Activated CD4-positive, alpha-beta T cell treated with anti-CD3 and anti-CD28 coated beads, Interleukin-2, amount 50 U/mL, for 48 hours (primary cell): ENCODE data around the gene CAMSAP1.

Experiments
- DNase-seq, 2 experiments: peaks; one replicate each; pipeline ENCODE4 v3.0.0-alpha.2; 2020

The CAMSAP1 gene

DNA sequence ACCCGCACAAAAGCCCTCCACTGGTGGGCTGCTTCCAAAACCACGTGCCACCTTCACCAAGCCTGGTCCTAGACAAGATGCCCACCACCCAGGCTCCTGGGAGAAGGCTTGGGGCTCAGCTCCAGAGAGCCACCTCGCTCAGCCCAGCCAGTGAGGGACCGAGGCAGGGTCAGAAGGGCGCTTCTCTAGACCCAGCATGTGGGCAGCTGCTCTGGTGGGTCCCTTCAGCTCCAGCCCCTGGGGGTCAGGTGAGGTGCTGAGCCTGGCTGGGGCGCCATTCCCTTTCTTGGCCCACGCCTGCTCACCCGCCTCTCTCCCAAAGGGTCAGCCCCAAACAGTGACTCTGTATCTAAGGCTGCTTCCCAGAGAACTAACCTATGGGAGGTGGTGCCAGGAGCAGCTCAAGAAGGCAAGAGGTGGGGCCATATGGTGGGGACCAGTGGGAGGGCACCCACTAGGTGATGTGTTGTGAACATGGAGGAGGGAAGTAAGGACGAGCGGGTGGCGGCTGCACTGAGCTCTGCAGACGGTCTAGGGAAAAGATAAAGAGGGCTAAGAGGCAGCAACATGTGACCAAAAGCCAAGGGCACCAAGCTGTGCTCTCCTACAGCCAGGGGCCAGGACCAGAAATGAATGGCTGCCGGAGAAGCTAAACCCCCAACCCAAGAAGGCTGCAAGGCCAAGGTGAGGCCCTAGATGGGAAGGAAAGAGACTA, 79.3 kb downstream of the CAMSAP1 start:
- no peak for DNase-seq

- DNase-seq = no peak
These were observed 80.0 kb downstream of the CAMSAP1 start for GRCh38 chr9:135827301-135827700.

- DNase-seq = no peak
These were observed 81.2 kb downstream of the CAMSAP1 start for GRCh38 chr9:135826188-135826545.

DNA sequence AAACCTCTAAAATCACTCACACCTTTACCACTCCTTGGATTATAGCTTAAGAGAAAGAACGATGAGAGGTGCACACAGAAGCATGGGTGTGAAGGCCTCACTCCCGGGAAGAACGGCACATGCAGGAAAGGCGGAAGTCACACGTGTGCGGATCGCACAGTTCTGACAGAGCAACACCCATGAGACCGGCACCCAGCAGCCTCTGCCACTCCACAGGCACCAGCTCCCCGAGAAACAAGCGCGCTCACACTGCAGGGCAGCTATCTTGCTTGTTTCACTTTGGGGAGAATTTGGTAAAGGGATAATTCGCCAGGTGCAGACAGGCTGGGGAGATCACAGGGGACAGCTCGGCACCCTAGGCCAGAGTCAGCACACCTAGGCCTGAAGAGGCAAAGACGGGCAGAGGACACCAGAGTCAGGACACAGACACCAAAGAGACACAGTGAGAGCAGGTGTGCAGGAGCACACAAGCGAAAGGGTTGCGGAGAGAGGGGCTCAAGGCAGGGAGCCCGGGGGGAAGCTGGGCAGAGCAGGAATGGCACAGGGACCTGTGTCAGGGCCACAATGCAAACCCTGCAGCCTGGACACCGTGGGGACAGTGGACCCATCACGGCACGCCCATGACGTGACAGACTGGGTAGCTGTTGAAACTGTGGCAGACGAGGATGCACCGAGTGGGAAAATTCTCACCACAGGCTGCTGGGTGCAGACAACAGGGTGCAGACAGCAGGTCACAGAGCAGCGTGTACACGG, 81.7 kb downstream of the CAMSAP1 start:
- DNase-seq = no peak

DNA sequence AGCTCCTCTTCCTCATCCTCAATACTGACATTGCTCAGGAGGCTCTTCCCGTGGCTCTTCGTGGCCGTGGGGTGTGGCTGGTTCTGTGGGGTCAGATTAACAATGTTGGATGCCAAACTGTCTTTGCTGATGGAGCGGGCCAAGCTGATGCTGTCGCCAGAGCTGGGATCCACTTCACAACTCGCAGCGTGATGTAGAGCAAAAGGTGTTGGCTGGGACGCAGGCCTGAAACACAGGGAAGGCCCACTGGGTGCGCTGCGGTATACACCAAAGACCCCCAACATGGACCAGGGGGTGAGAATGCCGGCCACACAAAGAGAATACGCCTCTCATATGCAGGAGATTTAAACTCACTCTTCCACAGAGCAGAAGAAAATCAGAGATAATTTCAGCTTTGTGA, 84.3 kb downstream of the CAMSAP1 start:
- DNase-seq = no peak

GRCh38 chr9:135822374-135822755, 85.0 kb downstream of the CAMSAP1 start:
- DNase-seq = no peak

- DNase-seq = no peak
These were observed 85.5 kb downstream of the CAMSAP1 start for GRCh38 chr9:135821733-135822373.

DNA sequence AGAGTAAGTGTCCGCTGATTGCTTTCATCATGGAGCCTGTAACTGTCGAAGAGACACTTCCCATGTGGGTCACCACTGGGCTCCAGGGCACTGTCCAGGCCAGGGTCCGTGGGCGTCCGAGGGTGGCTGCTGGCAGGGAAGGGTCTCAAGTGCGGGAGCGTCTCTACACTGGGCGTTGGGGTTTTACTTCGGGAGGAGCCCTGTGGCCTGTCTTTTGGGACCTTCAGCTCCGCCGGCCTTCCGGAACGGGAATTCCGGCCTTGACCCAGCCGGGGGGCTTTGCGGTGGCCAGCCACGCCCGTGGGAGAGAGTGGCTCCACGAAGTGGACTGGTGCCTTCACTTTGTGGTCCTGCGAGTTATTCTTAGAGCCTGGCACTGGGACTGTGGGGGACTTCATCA, 86.2 kb downstream of the CAMSAP1 start:
- DNase-seq = no peak

DNA sequence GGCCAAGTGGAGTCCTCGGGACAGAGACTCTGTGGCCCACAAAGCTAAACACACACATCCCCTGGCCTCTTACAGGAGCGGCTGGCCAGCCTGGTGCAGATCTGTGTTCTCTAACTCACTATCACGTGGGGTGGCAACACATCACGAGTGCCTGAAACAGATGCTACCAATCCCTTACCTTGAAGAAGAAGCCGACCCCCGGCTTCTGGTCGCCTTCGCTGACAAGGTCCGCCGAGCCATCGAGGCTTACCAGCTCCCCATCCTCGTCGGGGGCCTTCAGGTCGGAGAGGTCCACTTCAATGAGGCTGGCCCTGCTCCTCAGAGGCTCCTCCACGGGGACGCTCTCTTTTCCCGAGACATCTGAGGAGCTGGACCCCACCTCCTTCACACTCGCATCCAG, 86.7 kb downstream of the CAMSAP1 start:
- no peak for DNase-seq

DNA sequence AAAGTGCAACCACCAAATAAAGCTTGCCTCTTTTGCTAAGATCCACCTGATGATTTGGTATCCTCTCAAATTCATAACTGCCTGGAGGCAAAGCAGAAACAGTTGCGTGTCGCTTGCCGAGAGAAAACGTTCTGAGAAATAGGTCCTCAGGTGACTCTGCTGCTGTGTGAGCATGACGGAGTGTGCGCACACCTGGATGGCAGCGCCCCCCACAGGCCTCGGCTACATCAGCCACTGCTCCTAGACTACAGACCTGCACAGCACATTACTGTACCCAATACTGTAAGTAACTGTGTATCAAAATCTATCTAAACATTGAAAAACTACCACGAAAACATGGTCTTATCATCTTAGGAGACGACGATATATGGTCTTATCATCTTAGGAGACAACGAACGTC, 87.4 kb downstream of the CAMSAP1 start:
- no peak for DNase-seq

- DNase-seq = no peak
These were observed 88.4 kb downstream of the CAMSAP1 start for GRCh38 chr9:135818718-135819475.

DNA sequence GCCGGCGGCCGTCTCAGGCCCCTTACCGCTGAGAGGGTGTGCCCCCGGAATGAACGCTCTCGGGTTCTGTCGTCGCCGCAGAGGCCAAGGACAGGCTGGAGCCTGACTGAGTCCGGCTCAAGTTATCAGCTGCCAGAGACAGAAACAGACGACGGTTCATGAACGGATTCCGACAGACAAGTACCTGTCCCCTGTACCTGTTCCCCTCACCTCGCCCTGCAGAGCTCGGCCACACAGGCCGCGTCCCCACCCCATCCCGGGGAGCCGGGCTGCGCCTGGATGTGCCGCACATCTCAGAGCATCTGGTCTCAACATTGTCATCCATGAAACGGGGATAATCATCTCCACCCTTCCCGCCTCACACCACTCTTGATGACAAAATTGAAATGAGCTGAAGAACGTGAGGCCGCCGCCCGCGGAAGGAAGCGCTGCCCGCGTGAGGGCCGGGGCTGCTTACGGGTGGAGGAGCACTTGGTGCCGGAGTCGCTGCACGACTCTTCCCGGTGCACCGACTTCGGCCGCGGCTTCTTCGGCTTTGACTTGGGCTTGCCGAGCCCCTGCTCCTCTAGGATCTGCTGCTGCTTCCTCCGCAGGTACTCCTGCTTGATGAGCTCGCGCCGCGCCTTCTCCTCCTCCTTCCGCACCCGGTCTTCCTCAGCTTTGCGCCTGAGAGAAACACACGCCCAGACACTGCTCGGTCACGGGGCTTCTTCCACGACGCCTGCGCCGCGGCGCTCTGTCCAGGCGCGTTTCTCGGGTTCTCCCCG, 89.2 kb downstream of the CAMSAP1 start:
- DNase-seq = no peak

- no peak for DNase-seq
These were observed 90.7 kb downstream of the CAMSAP1 start for GRCh38 chr9:135816651-135816970.

- DNase-seq = no peak
These were observed 91.3 kb downstream of the CAMSAP1 start for GRCh38 chr9:135815830-135816650.

DNA sequence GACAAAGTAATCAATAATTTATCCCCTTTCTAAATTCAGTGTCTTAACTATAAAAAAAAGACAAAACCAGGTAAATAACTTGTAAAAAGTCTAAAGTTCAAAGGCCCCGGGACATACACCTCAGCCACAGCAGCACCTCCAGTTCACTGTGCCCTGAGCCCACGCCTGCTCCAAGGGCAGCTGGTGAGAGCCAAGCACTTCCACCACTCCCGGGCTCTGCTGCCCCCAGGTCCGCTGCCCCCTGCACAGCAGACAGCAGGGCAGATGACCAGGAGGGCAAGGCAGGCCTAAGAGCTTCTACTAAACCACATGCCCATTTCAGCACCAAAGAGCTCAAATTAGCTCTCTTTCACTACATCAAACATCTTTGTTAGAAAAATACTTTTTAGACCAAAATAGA, 91.9 kb downstream of the CAMSAP1 start:
- no peak for DNase-seq

GRCh38 chr9:135814421-135815095, 92.8 kb downstream of the CAMSAP1 start:
- DNase-seq = no peak

- no peak for DNase-seq
These were observed 93.6 kb downstream of the CAMSAP1 start for GRCh38 chr9:135813671-135814290.

- no peak for DNase-seq
These were observed 94.4 kb downstream of the CAMSAP1 start for GRCh38 chr9:135812961-135813360.

DNA sequence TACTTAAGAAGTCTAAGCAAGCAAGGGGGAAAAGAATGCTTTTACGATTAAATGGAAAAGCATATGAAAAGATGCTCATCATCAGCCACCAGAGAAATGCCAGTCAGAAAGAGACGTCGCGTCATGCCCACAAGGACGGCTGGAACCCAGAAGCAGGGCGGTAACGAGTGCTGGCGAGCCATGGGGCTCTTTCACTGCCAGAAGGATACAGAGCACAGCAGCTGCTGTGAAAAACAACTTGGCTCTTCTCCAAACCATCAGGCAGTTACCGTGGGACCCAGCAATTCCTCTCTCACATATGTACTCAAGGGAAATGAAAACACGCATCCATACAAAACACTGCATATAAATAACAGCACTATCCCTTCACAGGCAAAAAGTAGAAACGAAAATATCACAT, 95.5 kb downstream of the CAMSAP1 start:
- DNase-seq = no peak

GRCh38 chr9:135810806-135811575, 96.4 kb downstream of the CAMSAP1 start:
- no peak for DNase-seq
